Stimulated activated CD4-positive, alpha-beta T cell treated with anti-CD3 and anti-CD28 coated beads, Interleukin-12 subunit alpha, Interleukin-12 subunit beta, amount 100 ng/mL, for 48 hours (primary cell): Measurements from ENCODE around the gene GRID1.
"Not testable (repeated sequence)": the region's sequence is repeated elsewhere in the genome, so short reads cannot be mapped to it uniquely, and the experiment has no call there.

Source experiments
- DNase-seq, 3 donors: peaks; one replicate each; pipeline ENCODE4 v3.0.0-alpha.2; 2020; ENCODE audit warnings: low read depth in 2 of 3, low spot score in 1 of 3

Gene GRID1

GRCh38 chr10:86392723-86393094, 26.1 kb upstream of the GRID1 start:
- DNase-seq, result no peak

- no peak for DNase-seq
Observed at GRCh38 chr10:86391986-86392722, 25.6 kb upstream of the GRID1 start.

DNA sequence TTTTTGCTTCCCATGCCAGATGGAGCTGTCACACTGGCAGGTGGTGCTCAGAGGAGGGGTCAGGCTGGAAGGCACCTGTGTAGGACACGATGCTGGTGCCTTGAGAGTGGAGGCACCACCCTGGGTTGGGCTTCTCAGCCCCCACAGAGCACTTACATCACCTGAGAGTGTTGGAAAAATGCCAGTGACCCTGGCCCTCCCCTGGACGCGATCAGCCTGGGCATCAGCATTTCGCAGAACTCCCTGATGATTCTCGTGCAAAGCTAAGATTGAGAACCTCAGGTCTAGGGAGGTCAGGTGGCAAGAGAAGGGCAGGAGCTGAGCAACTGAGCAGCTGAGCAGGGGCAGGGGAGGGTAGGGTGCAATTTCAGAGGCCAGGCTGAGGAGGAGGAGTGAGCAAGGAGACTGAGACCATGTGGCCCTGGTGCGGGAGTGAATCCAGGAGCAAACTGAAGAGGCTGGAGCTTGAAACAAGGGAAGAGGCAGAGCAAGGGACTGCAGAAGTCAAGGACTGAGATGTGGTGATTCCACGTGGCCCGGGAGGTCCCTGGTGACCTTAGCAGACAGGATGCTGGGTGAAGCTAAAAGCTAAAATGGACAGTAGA, 24.7 kb upstream of the GRID1 start:
- DNase-seq, result no peak

- DNase-seq, result no peak
Observed at GRCh38 chr10:86390337-86391120, 23.9 kb upstream of the GRID1 start.

DNA sequence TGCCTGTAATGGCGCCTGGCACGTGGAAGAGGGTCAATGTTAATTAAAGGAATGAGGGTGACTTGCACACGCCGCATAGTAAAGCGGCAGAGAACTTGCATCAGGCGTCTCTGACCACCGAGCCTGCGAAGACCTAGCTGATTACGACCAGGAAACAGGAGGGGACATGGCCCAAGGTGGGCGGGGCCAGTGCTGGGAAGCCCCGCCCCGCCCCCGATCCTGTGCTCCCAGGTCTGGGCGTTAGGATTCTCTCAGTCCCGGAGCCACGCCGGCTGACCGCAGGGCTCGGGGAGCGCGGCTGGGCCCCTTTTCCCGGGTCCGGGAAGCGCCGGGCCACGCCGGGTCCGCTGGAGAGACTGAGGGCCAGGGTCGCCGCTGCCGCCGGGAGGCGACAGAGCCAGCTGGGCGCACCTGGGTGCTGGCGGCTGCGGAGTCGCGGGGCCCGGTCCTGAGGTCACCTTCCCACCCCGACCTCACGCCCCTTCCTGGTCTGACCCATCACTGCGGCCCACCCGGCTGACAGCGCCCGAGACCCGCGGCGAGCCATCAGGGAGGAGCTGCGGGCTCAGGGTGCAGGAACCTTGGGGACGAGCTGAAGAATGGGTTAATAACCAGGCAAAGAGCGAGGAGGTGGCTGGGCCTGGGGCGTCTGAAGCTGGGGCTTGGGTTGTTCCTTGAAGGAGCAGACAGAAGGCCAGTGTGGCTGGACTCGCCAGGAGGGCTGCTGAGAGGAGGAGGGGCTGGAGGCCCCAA, 23.0 kb upstream of the GRID1 start:
- DNase-seq, result no peak

DNA sequence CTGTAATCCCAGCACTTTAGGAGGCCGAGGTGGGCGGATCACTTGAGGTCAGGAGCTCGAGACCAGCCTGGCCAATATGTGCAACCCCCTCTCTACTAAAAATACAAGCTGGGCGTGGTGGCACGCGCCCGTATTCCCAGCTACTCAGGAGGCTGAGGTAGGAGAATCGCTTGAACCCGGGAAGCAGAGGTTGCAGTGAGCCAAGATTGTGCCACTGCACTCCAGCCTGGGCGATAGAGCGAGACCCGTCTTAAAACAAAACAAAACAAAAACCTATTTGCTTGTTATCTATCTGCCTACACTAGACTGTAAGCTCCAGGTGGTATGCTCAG, 22.5 kb upstream of the GRID1 start:
- DNase-seq, result not testable (repeated sequence)

DNA sequence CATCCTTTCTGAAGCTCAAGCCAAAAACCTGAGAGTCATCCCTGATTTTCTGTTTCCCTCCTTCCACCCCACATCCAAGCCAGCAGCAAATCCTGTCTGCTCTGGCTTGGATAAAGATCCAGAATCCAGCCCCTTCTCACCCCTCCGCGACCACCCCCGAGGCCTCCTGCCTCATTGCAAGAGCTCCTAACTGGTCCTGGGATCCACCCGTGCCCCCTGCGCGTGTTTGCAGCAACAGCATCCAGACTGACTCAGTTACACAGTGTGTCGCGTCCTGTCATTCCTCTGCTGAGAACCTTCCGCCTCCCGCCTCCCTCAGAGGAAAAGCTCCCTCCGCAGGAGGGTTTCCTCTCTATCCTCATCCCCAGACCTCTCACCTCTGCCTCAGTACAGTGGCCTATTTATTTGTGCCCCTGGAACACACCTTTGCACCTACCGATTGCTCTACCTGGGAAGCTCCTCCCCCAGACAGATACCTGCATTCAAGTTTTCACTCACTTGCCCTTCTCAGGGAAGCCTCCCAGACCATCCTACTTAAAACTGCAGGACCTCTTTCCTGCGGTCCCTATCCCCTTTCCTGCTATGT, 21.6 kb upstream of the GRID1 start:
- DNase-seq, result no peak

DNA sequence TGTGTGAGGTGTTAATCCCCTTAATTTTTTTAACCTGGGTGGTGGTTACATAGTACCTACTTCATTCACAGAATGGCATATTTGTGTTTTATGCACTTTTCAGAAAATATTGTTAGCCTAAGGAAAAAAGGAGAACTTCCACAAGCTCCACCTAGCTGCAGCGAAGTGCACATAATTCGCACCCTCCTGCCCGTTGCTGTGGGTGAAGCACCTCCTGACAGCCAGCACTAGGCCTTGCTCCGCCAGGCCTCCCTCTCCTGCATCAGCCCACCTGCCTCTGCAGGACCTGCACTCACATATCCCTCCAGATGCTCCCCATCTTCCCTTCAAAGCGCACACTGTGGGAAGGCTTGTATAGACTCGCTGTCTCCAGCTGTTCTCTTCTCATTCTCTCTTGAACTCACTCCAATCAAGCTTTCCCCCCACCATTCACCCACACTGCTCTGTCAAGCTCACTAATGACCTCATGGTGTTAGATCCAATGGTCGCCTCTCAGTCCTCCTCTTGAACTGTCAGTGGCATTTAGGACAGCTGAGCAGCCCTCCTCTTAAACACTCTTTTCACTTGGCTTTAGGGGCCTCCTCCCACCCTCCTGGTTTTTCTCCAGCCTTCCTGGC, 20.7 kb upstream of the GRID1 start:
- DNase-seq, result no peak

GRCh38 chr10:86385806-86386205, 19.2 kb upstream of the GRID1 start:
- no peak for DNase-seq

DNA sequence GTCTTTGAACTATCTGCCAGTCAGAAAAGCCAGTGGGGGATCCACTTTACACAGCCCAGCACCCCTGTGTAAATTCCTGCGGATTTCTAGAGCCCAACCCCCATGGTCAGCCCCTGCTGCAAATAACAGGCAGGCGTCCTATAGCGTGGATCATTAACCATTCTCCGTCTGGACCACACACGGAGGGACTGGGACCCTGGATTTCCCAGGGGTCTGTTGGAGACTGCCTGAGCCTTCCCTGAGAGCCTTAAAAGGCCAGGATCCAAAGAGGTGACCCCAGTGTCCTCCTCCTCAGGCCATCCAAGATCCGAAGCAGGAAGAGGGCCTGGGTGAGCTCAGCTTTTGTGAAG, 11.2 kb upstream of the GRID1 start:
- DNase-seq, result no peak

- peak; percentile 76 to 92 (median 81) for DNase-seq
Observed at GRCh38 chr10:86376852-86377796, 10.5 kb upstream of the GRID1 start.

GRCh38 chr10:86376403-86376802, 9.8 kb upstream of the GRID1 start:
- DNase-seq, result no peak

GRCh38 chr10:86375204-86375603, 8.6 kb upstream of the GRID1 start:
- DNase-seq, result no peak

DNA sequence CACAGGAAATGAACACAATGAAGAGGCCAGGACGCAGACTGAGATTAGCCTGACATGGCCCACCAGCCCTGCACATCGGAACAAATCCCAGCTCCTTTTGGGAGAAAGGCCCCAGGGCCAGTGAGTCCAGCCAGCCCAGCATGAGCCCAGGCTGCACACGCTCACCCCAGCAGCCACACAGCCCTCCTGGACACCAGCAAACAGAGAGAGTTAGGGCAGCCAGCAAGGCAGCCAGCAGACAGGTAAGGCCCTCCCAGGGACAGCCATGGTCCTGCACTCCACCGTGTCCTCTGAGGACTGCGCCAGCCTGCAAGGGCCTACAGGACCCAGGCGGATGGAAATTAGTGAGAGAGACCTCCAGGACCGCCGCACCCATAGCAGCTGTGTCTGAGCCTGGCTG, 8.1 kb upstream of the GRID1 start:
- no peak for DNase-seq

DNA sequence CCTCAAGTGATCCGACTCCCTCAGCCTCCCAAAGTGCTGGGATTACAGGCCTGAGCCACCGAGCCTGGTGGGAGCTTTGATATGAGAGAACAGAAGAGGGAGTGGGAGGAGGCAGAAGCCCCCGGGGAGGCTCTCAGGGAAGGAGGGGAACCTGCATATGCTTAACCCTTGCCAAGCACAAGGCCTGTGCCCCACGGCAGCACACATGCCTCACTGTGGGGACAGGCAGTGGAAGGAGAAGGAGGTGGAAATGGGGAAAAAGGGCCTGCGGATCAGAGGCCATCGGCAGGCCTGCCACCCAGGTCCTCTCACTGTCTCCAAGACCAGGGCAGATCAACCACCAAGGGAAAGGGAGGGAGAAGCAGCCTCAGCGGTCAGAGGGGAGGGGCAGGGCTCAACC, 7.2 kb upstream of the GRID1 start:
- DNase-seq, result no peak

- no peak for DNase-seq
Observed at GRCh38 chr10:86373251-86373650, 6.7 kb upstream of the GRID1 start.

GRCh38 chr10:86372784-86373239, 6.2 kb upstream of the GRID1 start:
- no peak for DNase-seq

DNA sequence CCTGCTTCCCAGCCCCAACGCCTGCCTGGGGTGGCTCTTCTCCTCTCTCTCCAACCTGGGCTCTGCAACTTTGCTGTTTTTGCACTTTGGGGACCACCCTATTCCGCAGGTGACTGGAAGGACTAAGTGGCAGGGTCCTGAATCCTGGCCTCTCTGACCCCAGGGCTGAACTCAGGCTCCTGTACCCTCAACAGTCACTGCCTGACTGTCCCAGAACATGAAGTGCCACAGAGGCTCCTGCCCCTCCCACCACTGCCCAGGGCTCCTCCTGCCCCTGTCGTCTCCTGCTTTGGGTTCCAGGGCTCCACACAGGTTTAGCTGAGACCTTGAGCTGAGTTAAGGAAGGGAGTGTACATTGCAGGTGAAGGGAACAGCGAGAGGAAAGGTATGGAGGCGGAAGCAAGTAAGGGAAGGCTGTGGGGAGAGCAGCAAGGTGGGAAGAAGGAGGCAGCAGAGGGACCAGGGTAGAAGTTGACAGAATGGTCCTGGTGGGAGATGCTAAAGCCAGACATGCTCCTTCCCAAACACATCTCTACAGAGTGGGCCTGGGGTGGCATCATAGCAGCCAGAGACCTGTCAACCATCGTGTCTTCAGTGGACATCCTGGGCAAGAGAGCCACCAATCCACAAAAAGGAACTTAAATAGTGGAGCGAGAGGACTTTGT, 5.7 kb upstream of the GRID1 start:
- DNase-seq, result no peak

DNA sequence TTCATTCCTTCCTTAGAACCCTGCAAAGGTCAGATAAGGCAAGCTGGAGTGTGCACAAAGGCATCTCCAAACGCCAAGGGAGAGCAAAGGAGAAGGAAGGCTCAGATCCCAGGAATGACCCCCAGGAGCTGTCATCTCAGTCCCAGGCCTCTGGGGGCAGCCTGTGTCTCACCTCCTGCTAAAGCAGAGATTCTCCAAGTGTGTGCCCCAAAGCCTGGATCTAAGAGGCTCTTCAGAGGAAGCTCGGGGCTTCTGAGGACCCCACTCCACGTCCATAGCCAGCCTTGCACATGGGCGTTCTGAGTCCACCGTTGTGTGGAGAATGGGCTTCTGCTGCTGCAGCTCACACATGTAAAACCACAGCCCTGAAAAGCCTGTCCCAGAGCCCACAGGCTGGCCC, 5.1 kb upstream of the GRID1 start:
- DNase-seq, result no peak
